ENCODE data around the gene RHBDD3.
"Not testable (repeated sequence)": the region's sequence is repeated elsewhere in the genome, so short reads cannot be mapped to it uniquely, and the experiment has no call there.

Gene RHBDD3

DNA sequence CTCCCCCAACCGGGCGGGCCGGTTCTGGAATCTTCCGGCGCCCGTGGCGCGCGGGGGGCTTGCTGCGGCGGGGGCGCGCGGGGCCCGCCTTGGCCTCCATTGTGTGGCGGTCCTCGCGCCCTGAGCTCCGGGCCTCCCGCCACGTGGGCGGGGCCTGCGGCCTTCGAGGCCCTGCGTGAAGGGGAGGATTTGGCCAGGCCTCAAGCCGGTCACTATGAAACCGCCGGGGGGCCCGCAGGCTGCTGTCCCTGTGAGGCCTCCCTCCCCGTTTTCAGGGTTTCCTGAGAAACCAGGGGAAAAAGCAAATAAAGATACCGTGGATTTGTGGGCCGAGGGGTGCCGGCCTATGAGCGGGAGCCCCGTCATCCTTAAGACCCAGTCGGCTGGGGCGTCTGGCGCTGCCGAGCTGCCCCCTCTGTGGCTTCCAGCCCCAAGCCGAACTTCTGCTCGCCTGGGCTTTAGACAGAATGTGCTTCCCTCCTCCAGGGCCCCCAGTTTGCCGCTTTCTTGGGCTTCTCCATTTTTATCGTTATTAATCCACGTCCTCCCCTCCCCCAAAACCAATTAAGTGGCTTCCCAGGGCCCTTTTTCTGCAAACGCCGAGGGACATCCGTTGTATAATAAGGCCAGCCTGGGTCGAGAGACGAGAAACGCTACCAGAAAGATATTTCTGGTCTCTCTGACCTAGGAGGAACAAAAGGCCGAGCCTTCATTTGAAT lies 889 bp upstream of the RHBDD3 start:
- peak in 1 of 2 experiments; percentile 3 for DNase-seq

DNA sequence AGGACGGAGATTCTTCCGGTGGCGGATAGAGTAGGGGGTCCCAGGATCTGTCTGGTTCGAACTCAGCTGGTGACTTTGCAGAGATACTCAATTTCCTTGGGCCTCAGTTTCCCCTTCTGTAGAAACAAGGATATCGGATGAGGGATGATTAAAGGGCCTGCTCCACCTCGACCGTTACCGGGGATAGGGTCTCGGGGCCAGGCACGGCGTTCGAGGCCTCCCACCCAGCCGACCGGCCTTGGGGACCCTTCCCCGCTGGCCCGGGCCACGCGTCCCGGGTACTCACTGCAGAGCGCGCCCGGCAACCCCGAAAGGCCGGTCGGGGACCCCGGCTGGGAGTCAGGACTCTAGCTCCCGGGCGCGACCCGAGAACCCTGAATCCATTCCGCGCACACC lies 321 bp downstream of the RHBDD3 start:
- DNase-seq, result no peak

DNA sequence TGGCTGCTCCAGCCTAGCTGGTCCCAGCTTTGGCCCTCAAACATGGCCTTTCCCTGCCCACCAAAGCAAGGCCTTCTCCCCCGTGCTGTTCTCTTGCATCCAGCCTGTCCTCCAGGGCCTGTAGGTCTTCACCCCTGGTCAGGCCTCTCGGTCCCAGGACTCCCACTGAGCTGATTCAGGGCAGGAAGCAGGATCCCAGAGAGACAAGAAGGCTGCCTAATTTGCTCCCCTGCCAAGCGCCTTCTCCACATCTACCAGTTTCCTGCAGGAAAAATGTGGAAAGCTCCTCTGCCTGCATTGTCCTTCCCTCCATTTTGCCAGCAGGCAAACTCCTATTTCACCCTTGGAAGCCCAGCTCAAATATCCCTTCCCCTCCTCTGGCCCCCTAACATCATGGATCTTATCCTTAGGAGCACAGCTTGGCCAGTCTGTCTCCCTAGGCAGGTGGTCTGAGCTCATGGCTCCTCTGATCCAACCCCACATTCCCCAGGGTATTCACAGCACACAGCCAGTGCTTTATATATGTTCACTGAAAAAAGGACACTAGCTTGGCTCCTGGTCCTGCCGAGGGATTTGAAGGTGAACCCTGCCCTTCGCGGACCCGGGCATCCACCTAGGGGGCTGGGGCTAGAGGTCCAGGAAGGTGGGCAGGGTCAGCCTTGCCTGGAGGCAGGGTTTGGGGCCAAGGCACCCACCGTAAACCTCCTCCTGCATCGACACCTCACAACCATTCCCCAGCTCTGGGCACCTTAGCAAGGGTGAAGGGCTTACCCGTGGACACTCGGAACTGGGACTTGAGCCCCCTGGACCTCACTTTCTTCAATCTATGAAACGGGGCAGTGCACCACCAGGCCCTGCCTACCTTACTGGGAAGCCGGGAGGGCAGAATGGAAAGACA lies 968 bp downstream of the RHBDD3 start:
- DNase-seq, result no peak

DNA sequence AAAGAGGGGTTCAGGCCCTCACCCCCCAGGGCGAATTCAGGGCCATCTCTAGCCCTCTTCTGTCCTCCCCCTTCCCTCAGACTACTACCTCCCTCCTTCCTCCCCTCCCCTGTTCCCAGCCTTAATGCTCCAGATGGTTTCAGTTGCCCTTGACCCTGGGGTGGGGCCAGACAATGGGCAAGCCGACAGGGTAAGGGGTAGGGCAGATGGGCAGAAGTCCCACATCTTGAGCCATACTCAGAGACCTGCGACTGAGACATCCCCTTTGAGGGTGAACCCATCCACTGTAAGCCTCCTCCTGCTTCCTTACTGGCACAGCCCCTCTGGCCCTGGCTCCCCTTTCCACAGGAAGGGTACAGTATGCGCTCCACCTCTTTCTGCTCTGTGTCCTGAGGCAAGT lies 1.9 kb downstream of the RHBDD3 start:
- DNase-seq, result no peak

DNA sequence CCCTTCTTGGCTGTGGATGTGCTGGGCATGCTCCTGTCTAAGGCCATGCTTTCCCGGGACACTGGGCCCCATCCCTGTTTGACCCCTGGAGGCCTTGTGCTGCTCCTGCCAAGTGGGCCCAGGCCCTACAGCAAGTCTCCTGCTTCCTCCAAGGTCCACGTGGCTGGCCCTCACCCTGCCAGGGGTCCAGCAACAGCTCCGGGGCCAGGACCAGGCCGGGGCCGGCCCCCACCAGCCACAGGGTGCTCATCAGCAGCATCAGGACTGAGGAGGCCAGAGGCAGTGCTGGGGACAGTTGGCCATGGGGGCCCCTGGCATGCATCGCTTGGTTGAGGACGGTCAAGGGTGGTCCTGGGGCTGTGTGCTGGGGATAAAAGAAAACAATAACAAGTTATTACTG lies 2.5 kb downstream of the RHBDD3 start:
- DNase-seq, result no peak

DNA sequence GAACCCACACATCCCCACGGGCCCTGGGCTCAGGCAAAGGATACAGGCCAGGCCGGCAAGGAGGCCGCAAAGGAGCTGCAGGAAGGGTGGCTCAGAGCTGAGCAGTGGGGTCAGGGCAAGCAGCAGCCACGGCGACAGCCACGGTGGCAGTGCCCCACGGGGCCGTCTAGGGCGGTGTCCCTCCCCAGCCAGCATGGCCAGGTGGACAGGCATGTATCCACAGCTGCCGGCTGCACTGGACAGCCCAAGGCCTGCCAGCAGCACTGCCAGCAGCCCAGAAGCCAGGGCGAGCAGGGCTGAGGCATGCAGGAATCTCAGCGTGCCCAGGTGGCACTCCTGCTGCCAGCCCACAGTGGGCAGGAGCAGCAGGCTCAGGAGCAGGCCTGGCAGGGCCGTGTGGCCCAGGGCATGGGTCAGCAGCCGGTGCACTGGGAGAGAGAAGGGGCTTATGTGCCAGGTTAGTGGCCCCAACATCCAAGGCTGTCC lies 3.9 kb downstream of the RHBDD3 start:
- DNase-seq, result no peak

DNA sequence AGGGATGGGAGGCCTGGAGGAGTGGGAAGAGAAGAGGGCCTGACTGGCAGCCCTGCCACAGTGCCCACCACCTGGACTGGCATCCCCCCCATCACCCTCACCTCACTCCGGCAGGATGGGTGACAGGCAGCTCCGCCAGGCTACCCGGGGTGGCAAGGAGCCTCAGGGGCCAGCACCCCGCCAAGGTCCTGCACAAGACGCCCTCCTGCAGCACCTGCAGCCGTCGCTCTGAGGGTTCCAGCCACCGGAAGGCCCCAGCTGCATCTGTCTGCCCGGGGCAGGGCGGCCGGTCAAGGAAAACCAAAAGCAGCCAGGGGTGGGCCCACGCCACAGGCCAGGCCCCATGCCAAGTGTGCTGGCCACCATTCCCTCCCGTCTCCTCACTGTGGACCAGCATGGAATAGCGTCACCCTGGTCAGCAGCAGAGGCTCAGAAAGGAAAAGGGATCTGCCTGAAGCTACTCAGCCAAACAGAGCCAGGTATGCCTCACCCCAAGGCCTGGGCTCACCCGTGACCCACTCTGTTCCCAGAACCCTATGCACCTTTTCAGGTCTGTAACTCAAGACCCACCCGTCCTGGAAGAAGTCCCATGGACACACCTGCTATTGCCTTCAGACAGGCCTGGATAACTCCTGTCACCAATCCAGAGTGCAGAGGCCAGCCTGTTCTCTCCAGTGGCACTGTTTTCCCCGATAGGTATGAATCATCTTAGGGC lies 7.0 kb downstream of the RHBDD3 start:
- DNase-seq, result no peak

DNA sequence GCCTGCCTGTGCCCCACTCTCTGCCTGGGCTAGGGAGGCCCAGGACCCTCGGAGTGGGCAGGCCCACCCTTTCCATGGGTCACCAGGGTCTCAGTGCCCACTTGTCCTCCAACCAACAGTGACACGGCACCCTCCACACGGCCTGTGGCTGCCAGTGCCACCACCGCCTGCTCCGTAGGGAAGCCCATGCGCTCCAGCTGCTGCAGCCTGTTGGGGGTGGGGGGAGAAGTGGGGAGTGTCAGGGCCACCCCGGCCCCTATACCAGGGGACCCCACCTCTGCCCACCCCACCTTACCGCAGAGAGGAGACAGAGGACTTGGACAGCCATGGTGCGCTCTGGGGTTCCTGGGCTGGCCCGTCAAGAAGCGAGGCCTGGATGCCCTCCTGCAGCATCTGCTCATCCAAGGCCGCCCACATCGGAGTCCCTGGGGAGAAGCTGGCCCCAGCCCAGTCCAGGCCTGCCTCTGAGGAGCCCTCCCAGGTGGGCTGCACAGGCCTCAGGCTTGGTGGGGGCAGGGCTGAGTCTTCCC lies 7.7 kb downstream of the RHBDD3 start:
- no peak for DNase-seq

DNA sequence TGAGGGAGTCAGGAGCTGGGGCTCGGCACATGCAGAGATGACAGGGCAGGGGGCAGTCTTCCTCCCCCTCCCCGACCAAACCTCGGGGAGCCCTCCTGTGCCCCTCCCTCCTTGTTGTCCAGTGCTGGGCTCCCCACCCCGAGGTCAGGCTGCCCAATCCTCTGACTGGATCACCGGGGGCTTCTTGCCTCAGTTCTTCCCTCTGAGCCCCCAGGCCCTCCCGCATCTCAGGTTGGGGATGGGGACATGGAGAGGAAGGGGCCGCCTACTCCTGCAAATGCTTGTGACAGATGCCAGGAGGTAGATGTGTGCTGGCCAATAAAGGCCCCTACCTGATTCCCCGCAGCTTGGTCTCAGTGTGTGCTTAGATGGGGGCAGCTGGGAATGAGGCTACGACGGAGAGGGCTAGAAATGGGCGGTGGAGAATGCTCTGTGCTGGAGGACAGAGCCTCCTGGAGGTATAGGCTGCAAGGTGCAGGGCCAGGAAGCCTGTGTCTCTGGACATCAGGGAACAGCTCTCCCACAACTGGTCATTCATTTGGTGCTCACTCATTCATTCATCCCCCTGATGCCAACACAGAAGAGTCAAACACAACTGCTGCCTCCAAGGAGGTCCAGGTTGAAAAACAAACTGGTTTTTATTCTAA lies 8.4 kb downstream of the RHBDD3 start:
- DNase-seq, result no peak

DNA sequence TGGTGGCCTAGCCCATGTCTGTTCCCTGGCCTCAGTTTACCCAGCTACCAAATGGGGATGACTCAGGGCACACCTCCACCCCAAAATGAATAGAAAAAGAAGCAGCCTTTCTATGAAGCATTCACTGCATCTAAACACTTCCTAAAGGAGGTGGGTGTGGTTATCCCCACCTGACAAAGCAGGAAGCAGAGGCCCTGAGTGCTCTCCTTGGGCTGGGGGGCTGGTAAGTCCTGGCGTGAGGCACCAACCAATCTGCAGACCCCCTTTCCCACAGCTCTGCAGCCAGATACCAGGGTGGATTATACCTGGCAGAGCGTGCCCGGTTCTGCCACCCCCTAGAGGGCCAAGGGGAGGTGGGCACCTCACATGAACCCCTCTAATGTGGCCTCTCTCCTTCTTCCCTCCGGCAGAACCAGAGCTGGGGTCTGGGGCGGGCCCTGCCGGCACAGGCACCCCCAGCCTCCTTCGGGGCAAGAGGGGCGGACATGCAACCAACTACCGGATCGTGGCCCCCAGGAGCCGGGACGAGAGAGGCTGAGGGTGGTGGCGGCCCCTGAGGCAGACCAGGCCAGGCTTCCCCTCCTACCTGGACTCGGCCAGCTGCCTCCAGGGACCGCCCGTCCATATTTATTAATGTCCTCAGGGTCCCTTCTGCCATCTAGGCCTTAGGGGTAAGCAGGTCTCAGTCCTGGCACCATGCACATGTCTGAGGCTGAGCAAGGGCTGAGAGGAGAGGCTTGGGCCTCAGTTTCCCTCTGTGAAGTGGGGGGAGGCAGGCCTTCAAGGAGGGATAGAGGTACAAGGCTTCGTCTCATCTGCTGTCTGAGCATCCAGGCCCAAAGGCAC lies 9.2 kb downstream of the RHBDD3 start:
- DNase-seq, result no peak

DNA sequence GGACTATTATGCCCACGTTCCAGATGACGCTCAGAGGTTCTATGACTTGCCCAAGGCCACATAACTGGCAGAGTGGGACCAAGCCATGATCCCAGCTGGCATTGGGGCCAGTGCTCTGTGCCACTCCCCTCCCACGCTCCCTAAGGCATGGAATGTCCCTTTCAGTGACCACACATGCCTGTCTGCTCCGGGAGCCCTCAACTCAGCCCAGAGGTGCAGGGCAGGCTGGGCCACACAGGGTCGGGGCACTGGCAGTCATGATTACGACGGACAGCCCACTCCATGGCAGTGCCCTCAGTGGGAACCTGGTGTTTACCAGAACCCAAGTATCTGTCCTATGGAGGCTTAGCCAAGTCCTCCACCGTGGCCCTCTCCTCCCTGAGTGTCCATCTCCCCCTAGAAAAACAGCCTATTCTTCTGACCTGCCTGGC lies 10.0 kb downstream of the RHBDD3 start:
- DNase-seq, result no peak

DNA sequence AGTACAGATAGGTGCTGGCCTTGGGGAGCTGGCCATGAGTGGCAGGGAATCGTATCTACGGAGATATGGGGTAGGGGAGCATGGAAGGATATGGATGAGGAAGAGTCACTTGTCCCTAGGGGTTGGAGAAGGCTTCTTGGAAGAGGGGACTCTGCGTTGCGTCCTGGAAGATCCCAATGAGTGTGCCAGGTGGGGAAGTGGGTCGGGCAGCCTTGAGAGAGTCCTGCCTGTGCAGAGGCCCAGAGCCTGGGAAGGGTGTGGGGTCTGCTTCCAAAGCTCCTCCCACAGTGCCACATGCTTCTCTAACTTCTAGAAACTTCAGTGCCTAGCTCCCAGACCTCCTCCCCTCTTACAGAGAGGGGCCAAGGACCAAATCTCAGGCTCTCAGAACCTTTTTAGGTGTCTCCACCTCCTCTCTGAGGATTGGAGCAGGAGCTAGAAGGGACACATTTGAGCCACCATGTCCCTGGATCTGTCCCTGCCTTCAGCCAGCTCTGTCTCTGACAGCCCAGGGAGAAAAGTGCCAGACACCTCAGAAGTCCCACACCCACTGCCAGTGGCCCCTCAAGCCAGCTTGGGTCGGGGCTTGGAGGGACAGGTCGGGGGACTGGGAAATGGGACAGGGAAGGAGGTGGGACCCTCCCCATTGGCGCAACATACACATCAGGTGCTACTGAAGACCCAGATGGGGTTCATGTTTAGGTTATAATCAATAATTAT lies 11.0 kb downstream of the RHBDD3 start:
- no peak for DNase-seq

DNA sequence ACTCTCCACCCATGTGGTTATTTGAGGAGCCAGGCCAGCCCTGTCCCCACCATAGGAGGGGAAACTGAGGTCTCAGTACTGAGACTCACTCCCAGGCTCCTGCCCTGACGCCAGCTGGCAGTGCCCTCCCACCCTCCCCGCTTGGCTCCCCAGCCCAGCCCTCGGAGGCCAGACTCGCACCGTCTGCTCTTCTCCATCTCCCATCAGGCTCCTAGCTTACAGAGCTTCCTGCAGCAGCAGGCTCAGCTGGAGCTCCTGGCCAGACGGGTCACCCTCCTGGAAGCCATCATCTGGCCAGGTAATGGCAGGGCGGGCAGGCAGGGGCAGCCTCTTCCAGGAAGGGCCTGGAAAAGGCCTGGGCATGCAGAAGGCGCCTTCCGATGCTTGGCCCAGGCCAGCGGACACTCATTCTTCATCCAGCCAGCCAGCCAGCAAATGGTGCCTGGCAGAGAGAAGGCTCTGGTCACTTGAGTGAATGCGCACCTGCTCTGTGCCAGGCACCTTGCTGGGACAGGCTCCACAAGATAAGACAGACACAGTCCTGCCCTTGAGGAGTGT lies 12.6 kb downstream of the RHBDD3 start:
- DNase-seq, result no peak

DNA sequence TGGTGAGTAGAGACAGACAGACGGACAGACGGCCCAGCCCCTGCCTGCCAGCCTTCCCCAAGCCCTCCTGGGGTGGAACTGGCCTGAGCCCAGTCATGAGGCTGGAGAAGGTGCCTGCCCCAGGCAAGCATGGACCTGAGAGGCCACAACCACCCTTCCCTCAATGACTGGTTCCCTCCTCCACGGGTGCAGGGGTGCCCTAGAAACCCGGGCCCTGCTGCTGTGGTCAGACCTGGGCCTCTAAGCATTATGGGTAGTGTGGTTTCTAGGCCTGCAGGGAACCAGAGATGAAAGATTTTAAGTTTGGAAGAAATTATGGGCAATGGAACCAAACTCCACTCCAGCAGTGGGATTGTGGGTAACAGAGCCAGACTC lies 13.5 kb downstream of the RHBDD3 start:
- no peak for DNase-seq

DNA sequence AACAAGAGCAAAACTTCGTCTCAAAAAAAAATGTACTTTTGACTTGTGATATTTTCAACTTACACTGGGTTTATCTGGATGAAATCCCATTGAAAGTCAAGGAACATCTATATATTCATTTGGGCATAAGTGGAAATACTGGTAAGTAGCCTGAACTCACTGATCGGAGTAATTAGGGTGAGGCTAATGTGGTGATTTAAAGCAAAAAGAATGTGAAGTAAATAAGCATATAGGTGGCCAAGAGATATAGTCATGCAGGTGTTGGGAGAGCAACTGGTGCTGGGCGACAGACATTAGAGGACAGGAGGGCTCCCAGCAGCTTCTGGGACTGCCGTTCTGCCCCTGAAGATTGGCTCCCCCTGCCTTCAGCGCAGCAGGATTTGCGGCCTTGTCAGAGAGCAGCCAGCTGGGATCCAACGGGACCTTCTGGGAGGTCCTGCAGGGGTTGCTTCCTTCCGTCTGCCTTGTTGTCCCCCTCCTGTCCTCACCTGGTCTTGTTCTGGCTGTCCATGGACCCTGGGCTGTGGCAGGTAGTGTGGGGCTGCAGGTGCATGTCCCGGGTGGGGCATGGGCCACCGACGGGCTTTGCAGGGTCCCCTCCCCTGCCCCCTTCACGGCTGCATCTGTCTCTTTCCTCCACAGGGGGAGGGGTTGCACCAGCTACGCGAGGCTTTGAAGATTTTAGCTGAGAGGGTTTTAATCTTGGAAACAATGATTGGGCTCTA lies 14.1 kb downstream of the RHBDD3 start:
- no peak for DNase-seq

DNA sequence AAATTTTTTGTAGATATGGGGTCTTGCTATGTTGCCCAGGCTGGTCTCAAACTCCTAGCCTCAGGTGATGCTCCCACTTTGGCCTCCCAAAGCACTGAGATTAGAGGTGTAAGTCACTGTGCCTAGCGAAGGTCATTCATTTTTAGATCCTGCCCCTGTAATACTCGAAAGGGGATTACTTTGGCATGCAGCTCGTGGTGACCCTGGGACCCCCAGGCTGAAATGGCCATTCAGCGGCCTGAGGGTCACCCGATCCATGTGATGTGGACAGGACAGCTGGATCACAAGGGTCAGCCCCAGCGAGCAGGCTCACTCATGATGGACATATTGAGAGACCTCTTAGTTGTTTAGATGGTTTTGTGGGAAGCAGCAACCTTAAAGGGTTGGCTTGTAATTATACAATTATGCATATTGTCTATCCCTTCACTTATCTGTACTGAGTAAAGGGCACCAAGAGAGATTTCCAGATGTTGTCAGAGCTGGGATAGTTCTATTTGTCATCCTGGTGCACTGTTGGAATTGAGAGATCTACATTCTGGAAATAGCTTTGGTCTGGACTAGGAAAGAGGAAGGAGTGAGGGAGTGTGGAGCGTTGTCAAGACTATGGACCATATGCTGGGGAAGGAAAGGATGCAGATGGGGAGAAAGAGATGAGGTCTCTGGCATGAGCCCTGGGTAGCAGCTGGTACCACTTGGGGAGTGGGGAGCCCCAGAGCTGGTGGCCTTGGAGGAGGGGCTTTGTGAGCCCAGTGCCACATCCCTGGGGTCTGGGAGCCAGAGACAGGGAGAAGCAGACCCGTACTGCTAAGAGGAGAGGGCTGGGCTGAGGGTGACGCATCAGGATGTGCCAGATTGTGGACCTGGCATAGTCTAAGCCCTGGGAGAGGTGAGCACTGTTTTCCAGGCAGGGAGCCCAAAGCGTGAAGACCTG lies 15.5 kb downstream of the RHBDD3 start:
- DNase-seq, result peak in 1 of 2 experiments; percentile 58

DNA sequence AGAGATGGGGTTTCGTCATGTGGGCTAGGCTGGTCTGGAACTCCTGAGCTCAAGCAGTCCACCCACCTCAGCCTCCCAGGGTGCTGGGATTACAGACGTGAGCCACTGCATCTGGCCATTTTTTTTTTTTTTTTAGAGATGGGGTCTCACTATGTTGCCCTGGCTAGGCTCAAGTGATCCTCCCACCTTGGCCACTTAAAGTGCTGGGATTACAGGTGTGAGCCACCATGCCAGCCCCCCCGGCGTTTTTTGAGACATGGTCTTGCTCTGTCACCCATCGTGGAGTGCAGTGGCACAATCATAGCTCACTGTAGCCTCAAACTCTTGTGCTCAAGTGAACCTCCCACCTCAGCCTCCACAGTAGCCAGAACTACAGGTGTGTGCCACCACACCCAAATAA lies 16.5 kb downstream of the RHBDD3 start:
- DNase-seq, result no peak

DNA sequence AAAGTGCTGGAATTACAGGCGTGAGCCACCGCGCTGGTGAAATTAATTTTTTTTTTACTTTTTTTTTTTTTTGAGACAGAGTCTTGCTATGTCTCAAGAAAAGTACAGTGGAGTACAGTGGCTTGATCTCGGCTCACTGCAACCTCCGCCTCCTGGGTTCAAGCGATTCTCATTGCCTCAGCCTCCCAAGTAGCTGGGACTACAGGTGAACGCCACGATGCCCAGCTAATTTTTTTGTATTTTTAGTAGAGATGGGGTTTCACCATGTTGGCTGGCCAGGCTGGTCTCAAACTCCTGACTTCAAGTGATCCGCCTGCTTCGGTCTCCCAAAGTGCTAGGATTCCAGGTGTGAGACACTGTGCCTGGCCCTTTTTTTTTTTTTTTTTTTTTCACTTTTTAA lies 19.9 kb downstream of the RHBDD3 start:
- not testable (repeated sequence) for DNase-seq
